Measurements from ENCODE around the gene EPDR1.

- TF ChIP-seq CTCF (IDR thresholded peaks at IDR 0.05) (peak; percentile 61 to 71 (median 62)), POLR2A (IDR thresholded peaks at IDR 0.05) (no peak)
Observed at GRCh38 chr7:37916673-37917660, 3.5 kb upstream of the EPDR1 start, which contains the start of gene SFRP4.
